A549 (cell line): Measurements from ENCODE around the gene KRTAP10-7.

Experiments
- CTCF ChIP-seq: fragments of >200 bp; sonication (Bioruptor Twin); formaldehyde crosslinking; IDR thresholded peaks from 3 replicates; pipeline ENCODE4 v1.5.1; 2016
- ELK1 ChIP-seq: fragments of 150-350 bp; IDR thresholded peaks from 2 replicates; pipeline ENCODE4 v1.6.1; 2014; ENCODE audit warnings: low read depth, mild to moderate bottlenecking, low read length
- HDAC2 ChIP-seq: fragments of 200-600 bp; sonication (generic); IDR thresholded peaks from 2 replicates; pipeline ENCODE4 v1.6.1; 2016
- HMGXB4 ChIP-seq: fragments of 250-450 bp; sonication (Bioruptor Pico); IDR thresholded peaks from 2 replicates; pipeline ENCODE4 v1.5.0; 2021; ENCODE audit warnings: mild to moderate bottlenecking, moderate library complexity, borderline replicate concordance
- JUNB ChIP-seq: fragments of >200 bp; sonication (Bioruptor Twin); formaldehyde crosslinking; IDR thresholded peaks from 2 replicates; pipeline ENCODE4 v1.6.1; 2016
- POLR2A ChIP-seq: IDR thresholded peaks from 2 replicates; pipeline ENCODE4 v1.6.1; 2012; ENCODE audit warnings: mild to moderate bottlenecking, low read length
- REST ChIP-seq: fragments of 200-600 bp; sonication (generic); IDR thresholded peaks from 2 replicates; pipeline ENCODE4 v1.6.1; 2016; ENCODE audit warnings: antibody characterized with exemption, mild to moderate bottlenecking, moderate library complexity
- SMC3 ChIP-seq: fragments of >200 bp; sonication (Bioruptor Twin); formaldehyde crosslinking; IDR thresholded peaks from 3 replicates; pipeline ENCODE4 v1.6.1; 2018; ENCODE audit warnings: inconsistent platforms

- no peak for TF ChIP-seq POLR2A
- TF ChIP-seq ELK1 = no peak
- TF ChIP-seq CTCF = no peak
- no peak for TF ChIP-seq JUNB
- no peak for TF ChIP-seq HDAC2
- TF ChIP-seq HMGXB4 (CRISPR knock-in tag) = no peak
- no peak for TF ChIP-seq REST
- TF ChIP-seq SMC3 = no peak
Observed at GRCh38 chr21:44606495-44606894, 6.1 kb downstream of the KRTAP10-7 start.
